ENCODE measurements around the gene AGAP1. TPM values are rescaled to one million over a fixed set of nuclear protein-coding genes. Genes with fewer than 3 reads are reported as not detected.

Gene AGAP1
- total RNA-seq, 2 donors from 2014 or later: 16.1 to 40.1 TPM

- Histone ChIP-seq H3K36me3 (no peaks in the 10 kb centered on the region), H3K27me3 (replicated peaks; ENCODE audit: insufficient read depth) (no peaks in the 10 kb centered on the region), H3K4me1 (replicated peaks) (no peaks in the 10 kb centered on the region), H3K4me3 (no peak overlapping the region), H3K9me3 (no peaks in the 10 kb centered on the region), H3K27ac (no peak overlapping the region)
- WGBS: 94% methylated on average over 23 of the region's 23 CpGs
- TF ChIP-seq POLR2A (IDR thresholded peaks at IDR 0.05) (no peak), CTCF (IDR thresholded peaks at IDR 0.05) (no peak), POLR2AphosphoS5 (IDR thresholded peaks at IDR 0.05) (no peak)
- DNase-seq (ENCODE audit: low spot score): no peak
- intact Hi-C loops (cut with DNase I): loop anchor here (10.0 kb wide), 1 partner anchor 574 kb away; no protein-coding TSS in a partner anchor
These were observed 277.3 kb downstream of the AGAP1 start for GRCh38 chr2:235770909-235771820.

- WGBS: 91% methylated on average over 9 of the region's 9 CpGs
- Histone ChIP-seq H3K9me3 (no peaks in the 10 kb centered on the region), H3K27me3 (replicated peaks; ENCODE audit: insufficient read depth) (no peaks in the 10 kb centered on the region), H3K27ac (no peak overlapping the region), H3K36me3 (no peaks in the 10 kb centered on the region), H3K4me1 (replicated peaks) (no peaks in the 10 kb centered on the region), H3K4me3 (no peak overlapping the region)
- intact Hi-C loops (cut with DNase I): loop anchor here (10.0 kb wide), 1 partner anchor 571 kb away; no protein-coding TSS in a partner anchor
- no peak for TF ChIP-seq POLR2A (IDR thresholded peaks at IDR 0.05)
- no peak for TF ChIP-seq POLR2AphosphoS5 (IDR thresholded peaks at IDR 0.05)
- no peak for TF ChIP-seq CTCF (IDR thresholded peaks at IDR 0.05)
- DNase-seq (ENCODE audit: low spot score): no peak
These were observed 279.5 kb downstream of the AGAP1 start for GRCh38 chr2:235773188-235773928.

- H3K4me3 ChIP-seq: no peak overlapping the region
- H3K27ac ChIP-seq: no peak overlapping the region
- intact Hi-C loops (cut with DNase I): loop anchor here (10.0 kb wide), 1 partner anchor 570 kb away; no protein-coding TSS in a partner anchor
- TF ChIP-seq POLR2A (IDR thresholded peaks at IDR 0.05) (no peak), POLR2AphosphoS5 (IDR thresholded peaks at IDR 0.05) (no peak), CTCF (IDR thresholded peaks at IDR 0.05) (no peak)
- H3K36me3 ChIP-seq: no peaks in the 10 kb centered on the region
- 94% methylated on average over 15 of the region's 15 CpGs for WGBS
- no peaks in the 10 kb centered on the region for H3K4me1 ChIP-seq (replicated peaks)
- no peak for DNase-seq (ENCODE audit: low spot score)
- H3K27me3 ChIP-seq (replicated peaks; ENCODE audit: insufficient read depth): no peaks in the 10 kb centered on the region
- H3K9me3 ChIP-seq: no peaks in the 10 kb centered on the region
These were observed 280.5 kb downstream of the AGAP1 start for GRCh38 chr2:235774153-235774870.

GRCh38 chr2:235776531-235776930, 282.7 kb downstream of the AGAP1 start:
- 94% methylated on average over 14 of the region's 14 CpGs for whole genome bisulfite sequencing
- Histone ChIP-seq H3K36me3 (no peaks in the 10 kb centered on the region), H3K9me3 (no peaks in the 10 kb centered on the region), H3K27me3 (replicated peaks; ENCODE audit: insufficient read depth) (no peaks in the 10 kb centered on the region), H3K4me3 (no peak overlapping the region), H3K4me1 (replicated peaks) (no peaks in the 10 kb centered on the region), H3K27ac (no peak overlapping the region)
- intact Hi-C loops (cut with DNase I): loop anchor here (5.0 to 10.0 kb wide), 2 partner anchors 401 to 568 kb away; no protein-coding TSS in a partner anchor
- TF ChIP-seq POLR2A (IDR thresholded peaks at IDR 0.05) (no peak), CTCF (IDR thresholded peaks at IDR 0.05) (no peak), POLR2AphosphoS5 (IDR thresholded peaks at IDR 0.05) (no peak)
- no peak for DNase-seq (ENCODE audit: low spot score)
